ENCODE results near the gene AP4B1. TPM values are rescaled to one million over a fixed set of nuclear protein-coding genes. Genes with fewer than 3 reads are reported as not detected.

The AP4B1 gene
- total RNA-seq, 6 experiments from 2014 or later: 12.6 to 14.0 (median 13.3) TPM

- peak; percentile 56 for DNase-seq
- H3K4me1 Mint-ChIP-seq (ENCODE audit: low read depth): peaks cover 50% of the 10 kb centered on the region
- H3K9me3 Mint-ChIP-seq: no peaks in the 10 kb centered on the region
- H3K36me3 Mint-ChIP-seq (ENCODE audit: low read depth): no peaks in the 10 kb centered on the region
- H3K27ac Mint-ChIP-seq: peak overlapping the region; percentile 90
- H3K27me3 Mint-ChIP-seq (ENCODE audit: insufficient read depth): peaks cover 4% of the 10 kb centered on the region; the same call in 1 of the 2 replicates
- peak overlapping the region; percentile 77 for H3K4me3 Mint-ChIP-seq
- TF ChIP-seq, protein P1, sequence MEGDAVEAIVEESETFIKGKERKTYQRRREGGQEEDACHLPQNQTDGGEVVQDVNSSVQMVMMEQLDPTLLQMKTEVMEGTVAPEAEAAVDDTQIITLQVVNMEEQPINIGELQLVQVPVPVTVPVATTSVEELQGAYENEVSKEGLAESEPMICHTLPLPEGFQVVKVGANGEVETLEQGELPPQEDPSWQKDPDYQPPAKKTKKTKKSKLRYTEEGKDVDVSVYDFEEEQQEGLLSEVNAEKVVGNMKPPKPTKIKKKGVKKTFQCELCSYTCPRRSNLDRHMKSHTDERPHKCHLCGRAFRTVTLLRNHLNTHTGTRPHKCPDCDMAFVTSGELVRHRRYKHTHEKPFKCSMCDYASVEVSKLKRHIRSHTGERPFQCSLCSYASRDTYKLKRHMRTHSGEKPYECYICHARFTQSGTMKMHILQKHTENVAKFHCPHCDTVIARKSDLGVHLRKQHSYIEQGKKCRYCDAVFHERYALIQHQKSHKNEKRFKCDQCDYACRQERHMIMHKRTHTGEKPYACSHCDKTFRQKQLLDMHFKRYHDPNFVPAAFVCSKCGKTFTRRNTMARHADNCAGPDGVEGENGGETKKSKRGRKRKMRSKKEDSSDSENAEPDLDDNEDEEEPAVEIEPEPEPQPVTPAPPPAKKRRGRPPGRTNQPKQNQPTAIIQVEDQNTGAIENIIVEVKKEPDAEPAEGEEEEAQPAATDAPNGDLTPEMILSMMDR (IDR thresholded peaks at IDR 0.05): no peak
Observed at GRCh38 chr1:113860891-113861290, 43.7 kb downstream of the AP4B1 start.

GRCh38 chr1:113859478-113860175 is 45.0 kb downstream of the AP4B1 start:
- Mint-ChIP-seq H3K4me3 (peak overlapping the region; percentile 77), H3K27ac (peak overlapping the region; percentile 90), H3K4me1 (ENCODE audit: low read depth) (peaks cover 55% of the 10 kb centered on the region), H3K36me3 (ENCODE audit: low read depth) (no peaks in the 10 kb centered on the region), H3K9me3 (no peaks in the 10 kb centered on the region), H3K27me3 (ENCODE audit: insufficient read depth) (peaks cover 4% of the 10 kb centered on the region; the same call in 1 of the 2 replicates)
- TF ChIP-seq, protein P1 (IDR thresholded peaks at IDR 0.05): no peak
- no peak for DNase-seq

DNA sequence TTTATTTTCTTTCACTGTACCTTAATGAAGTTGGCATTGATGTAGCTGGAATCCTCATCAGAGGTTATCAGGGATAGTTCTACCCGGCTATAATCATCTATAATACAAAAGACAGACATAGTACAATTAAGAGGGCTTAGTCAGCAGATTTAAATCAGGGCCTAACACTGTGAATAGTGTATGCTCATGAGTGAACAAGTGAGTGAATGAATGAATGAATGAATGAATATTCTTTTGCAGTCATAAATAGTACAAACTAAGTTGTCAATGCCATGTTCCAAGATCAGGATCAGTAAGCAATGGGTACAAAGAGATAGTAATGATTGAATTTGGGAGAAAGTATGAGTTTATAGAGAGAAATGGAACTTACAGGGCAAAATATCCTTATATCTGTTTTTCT is 45.6 kb downstream of the AP4B1 start:
- Mint-ChIP-seq H3K4me1 (ENCODE audit: low read depth) (peaks cover 55% of the 10 kb centered on the region), H3K27ac (peak overlapping the region; percentile 82; the same call in 1 of the 2 replicates), H3K4me3 (peak overlapping the region; percentile 77; the same call in 1 of the 2 replicates), H3K36me3 (ENCODE audit: low read depth) (no peaks in the 10 kb centered on the region), H3K9me3 (no peaks in the 10 kb centered on the region), H3K27me3 (ENCODE audit: insufficient read depth) (peaks cover 4% of the 10 kb centered on the region; the same call in 1 of the 2 replicates)
- no peak for DNase-seq
- TF ChIP-seq, protein P1 (IDR thresholded peaks at IDR 0.05): no peak

DNA sequence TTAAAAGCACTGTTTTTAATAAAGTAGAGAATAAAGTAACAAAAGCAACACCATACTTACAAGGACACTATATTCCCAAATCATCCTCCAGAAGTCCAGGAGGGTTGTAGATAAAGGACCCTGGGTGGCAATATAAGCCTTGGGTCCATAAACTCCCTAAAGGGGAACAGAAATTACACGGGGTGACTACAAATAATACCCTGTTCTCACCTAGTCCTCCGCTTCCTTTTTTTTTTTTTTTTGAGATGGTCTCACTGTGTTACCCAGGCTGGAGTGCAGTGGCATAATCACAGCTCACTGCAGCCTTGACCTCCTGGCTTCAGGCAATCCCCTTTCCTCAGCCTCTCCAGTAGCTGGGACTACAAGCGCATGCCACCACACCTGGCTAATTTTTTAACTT is 46.2 kb downstream of the AP4B1 start:
- H3K9me3 Mint-ChIP-seq: no peaks in the 10 kb centered on the region
- H3K36me3 Mint-ChIP-seq (ENCODE audit: low read depth): no peaks in the 10 kb centered on the region
- no peak for DNase-seq
- H3K4me3 Mint-ChIP-seq: no peak overlapping the region
- H3K27ac Mint-ChIP-seq: no peak overlapping the region
- peaks cover 55% of the 10 kb centered on the region for H3K4me1 Mint-ChIP-seq (ENCODE audit: low read depth)
- TF ChIP-seq, protein P1 (IDR thresholded peaks at IDR 0.05): no peak
- H3K27me3 Mint-ChIP-seq (ENCODE audit: insufficient read depth): peaks cover 4% of the 10 kb centered on the region; the same call in 1 of the 2 replicates

DNA sequence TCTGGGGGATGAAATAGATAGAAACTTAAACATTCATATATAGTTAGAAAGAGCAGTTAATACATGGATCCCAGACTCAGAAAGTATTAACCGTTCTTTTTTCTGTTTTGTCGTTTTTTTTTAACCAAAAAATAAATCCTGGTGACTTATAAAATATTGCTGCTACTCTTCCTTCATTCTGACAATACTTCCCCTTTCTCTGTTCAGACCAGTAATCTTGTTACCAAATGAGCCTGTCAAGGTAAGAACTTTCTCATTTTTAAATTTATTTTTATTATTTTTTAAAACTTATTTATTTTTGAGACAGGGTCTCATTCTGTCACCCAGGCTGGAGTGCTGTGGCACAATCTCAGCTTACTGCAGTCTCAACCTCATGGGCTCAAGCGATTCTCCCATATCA is 46.8 kb downstream of the AP4B1 start:
- H3K27ac Mint-ChIP-seq: no peak overlapping the region

More for the DNA sequence above, 46.8 kb downstream of the AP4B1 start:
- TF ChIP-seq, protein P1 (IDR thresholded peaks at IDR 0.05): no peak
- H3K27me3 Mint-ChIP-seq (ENCODE audit: insufficient read depth): peaks cover 4% of the 10 kb centered on the region; the same call in 1 of the 2 replicates
- H3K4me3 Mint-ChIP-seq: no peak overlapping the region
- H3K4me1 Mint-ChIP-seq (ENCODE audit: low read depth): peaks cover 55% of the 10 kb centered on the region
- no peaks in the 10 kb centered on the region for H3K36me3 Mint-ChIP-seq (ENCODE audit: low read depth)
- no peaks in the 10 kb centered on the region for H3K9me3 Mint-ChIP-seq
- no peak for DNase-seq

Measured in HFFc6 (cell line).